Prostate gland (tissue), 2 donors: ENCODE results near the gene PLCB1.

Source experiments
- CTCF ChIP-seq, 4 experiments: fragments of 200-600 bp in 2 of 4; fragments of 450-650 bp in 2 of 4; sonication (generic) in 2 of 4; IDR thresholded peaks; 1 replicate in 3 of 4; 2 replicates in 1 of 4; pipeline ENCODE4 v1.5.1; 2016 to 2019; ENCODE audit warnings: antibody characterized with exemption in 4 of 4, mild to moderate bottlenecking in 2 of 4, moderate library complexity in 2 of 4
- POLR2A ChIP-seq: fragments of 450-650 bp; IDR thresholded peaks from one replicate; pipeline ENCODE4 v1.6.1; 2016; ENCODE audit warnings: antibody characterized with exemption, mild to moderate bottlenecking

DNA sequence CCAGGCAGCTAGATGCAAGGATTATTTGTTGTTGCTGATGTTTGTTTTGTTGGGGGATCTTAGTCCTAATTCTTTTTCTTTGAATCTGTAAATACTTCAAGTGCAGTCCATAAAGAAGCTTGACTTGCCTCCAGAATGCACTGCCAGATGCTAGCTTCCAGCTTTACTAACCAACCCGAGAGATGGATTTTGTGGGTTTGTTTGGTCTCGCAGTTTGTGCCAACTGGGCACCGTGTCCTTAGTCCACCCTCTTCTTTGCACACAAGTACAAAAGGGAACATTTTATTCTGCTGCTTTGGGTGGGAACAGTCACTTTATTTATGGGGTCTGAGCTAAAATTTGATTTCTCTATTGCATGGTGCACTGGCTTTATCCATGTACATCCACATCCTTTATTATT is 212.0 kb downstream of the PLCB1 start:
- TF ChIP-seq CTCF (IDR thresholded peaks at IDR 0.05) (no peak), POLR2A (no peak)
